Mucosa of rectum (tissue), 2 donors: Measurements from ENCODE around the gene TOP2A.
A peak's percentile ranks its signal among the peaks of the same experiment; 100 is the strongest.

Source experiments
- H3K27ac ChIP-seq, 2 donors: one replicate each; pipeline ENCODE4 v1.7.0; 2013; ENCODE audit warnings: inconsistent platforms in 2 of 2, low read depth in 2 of 2, low read length in 2 of 2
- H3K27me3 ChIP-seq, 2 donors: one replicate each; pipeline ENCODE4 v1.7.0; 2013; ENCODE audit warnings: low read length in 2 of 2; ENCODE audit not compliant: control insufficient read depth in 2 of 2, insufficient read depth in 2 of 2
- H3K36me3 ChIP-seq, 2 donors: one replicate each; pipeline ENCODE4 v1.7.0; 2013; ENCODE audit warnings: low read length in 2 of 2; ENCODE audit not compliant: control insufficient read depth in 2 of 2, insufficient read depth in 2 of 2
- H3K4me1 ChIP-seq, 2 donors: one replicate each; pipeline ENCODE4 v1.7.0; 2013; ENCODE audit warnings: low read length in 2 of 2, mild to moderate bottlenecking in 1 of 2; ENCODE audit not compliant: control insufficient read depth in 2 of 2, insufficient read depth in 2 of 2
- H3K4me3 ChIP-seq, 2 donors: one replicate each; pipeline ENCODE4 v1.7.0; 2013; ENCODE audit warnings: low read length in 2 of 2
- H3K9ac ChIP-seq, 2 donors: one replicate each; pipeline ENCODE4 v1.7.0; 2013; ENCODE audit warnings: low read length in 2 of 2, low read depth in 1 of 2, mild to moderate bottlenecking in 1 of 2
- H3K9me3 ChIP-seq, 2 donors: one replicate each; pipeline ENCODE4 v1.7.0; 2013; ENCODE audit warnings: low read length in 2 of 2; ENCODE audit not compliant: control insufficient read depth in 2 of 2
- donor health status: healthy.
- donor health status: Normal muscosa, but diverticular disease.

TOP2A gene

DNA sequence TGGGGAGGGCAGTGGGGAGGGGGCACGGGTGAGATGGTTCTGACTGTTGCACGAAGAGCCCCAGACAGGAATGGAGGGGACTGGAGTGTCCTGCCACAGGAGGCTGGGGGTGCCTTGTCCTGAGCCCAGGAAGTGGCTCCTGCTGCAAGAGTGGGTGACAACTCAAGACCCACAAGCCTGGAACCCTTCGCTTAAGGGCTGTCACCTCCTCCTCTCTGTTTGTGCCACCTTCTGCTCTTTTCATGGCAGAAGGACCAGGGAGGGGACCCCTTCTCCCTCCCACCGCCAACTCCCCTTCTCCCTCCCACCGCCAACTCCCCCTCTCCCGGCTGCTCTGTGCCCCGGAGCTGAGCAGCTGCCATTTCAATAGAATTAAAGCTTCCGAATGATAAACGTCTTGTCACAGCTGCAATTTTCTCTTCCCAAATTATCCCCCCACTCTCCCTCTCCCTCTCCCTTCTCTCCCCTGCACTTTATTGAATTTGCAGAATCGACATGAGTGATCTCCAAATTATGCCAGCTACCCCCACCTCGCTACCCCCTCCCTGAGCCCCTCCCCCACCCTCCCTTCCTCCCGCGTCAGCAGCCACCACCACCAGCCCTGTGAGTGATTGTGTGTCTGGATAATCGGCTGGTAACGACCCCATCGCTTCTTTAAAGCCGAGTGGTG lies 66.9 kb downstream of the TOP2A start:
- Histone ChIP-seq H3K9me3 (no peaks in the 10 kb centered on the region), H3K27me3 (no peaks in the 10 kb centered on the region), H3K27ac (no peak overlapping the region), H3K4me1 (peaks cover 39 to 47% of the 10 kb centered on the region in 2 donors), H3K9ac (no peak overlapping the region), H3K36me3 (peaks cover 42 to 59% of the 10 kb centered on the region in 2 donors), H3K4me3 (no peak overlapping the region)

DNA sequence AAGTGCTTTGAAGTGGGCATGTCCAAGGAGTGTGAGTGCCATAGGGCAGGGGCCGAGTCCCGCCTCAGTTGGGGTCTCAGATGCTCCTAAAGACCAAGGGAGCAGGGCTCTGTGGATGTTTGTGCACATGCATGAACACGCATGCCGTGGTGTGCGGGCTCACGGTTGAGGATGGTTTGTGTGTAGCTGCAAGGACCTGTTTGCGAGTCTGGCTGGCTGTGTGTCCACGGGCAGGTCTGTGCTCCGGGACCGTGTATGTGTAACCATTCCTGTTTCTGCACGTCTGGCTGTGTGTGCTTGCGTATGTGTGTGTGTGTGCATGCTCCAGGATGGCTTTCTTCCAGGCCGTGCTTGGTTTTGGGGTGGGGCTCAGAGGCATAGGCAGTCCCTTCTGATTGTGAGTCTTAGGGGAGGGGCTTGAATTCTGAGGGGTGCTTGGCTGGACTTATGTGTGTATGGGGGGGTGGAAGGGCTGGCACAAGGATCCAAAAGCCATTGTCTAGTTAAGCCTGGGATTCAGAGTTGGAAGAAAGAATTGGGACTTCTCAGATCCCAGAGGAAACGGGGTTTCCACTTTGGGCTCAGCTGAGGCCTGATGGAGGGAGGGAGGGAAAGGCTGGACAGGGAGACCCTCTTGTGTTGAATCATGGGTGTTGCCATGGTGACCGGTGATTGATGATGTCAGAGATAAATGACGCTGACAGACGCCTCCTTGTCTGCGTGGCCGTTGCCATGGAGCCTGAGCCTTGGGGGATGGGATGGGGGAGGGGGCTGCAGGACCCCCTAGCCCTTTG lies 67.6 kb downstream of the TOP2A start:
- H3K36me3 ChIP-seq = peaks cover 36 to 52% of the 10 kb centered on the region in 2 donors
- peaks cover 40 to 51% of the 10 kb centered on the region in 2 donors for H3K4me1 ChIP-seq

DNA sequence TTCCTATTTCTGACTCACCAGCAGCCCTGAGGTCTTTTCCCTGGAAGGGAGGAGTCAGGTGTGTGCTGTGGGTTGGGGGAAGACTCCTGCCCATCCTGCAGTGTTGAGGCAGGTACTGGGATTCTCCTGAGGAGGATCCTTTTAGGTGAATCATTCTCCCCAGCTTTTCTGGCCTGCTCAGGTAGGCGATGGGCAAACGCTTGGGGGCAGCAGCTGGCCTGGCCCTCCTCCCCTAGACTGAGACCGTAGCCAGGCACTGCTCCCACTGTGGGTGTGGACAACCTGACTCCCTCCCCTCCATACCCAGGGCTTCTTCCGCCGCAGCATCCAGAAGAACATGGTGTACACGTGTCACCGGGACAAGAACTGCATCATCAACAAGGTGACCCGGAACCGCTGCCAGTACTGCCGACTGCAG lies 68.2 kb downstream of the TOP2A start:
- no peaks in the 10 kb centered on the region for H3K27me3 ChIP-seq
- peaks cover 35 to 49% of the 10 kb centered on the region in 2 donors for H3K36me3 ChIP-seq
- H3K9me3 ChIP-seq = no peaks in the 10 kb centered on the region
- peak overlapping the region in 1 of 2 donors; percentile 9 for H3K4me3 ChIP-seq
- H3K4me1 ChIP-seq = peaks cover 45 to 57% of the 10 kb centered on the region in 2 donors
- H3K27ac ChIP-seq = no peak overlapping the region
- H3K9ac ChIP-seq = no peak overlapping the region

More for the DNA sequence above, 67.6 kb downstream of the TOP2A start:
- Histone ChIP-seq H3K9me3 (no peaks in the 10 kb centered on the region), H3K9ac (no peak overlapping the region), H3K4me3 (peak overlapping the region in 1 of 2 donors; percentile 9), H3K27me3 (no peaks in the 10 kb centered on the region), H3K27ac (no peak overlapping the region)

DNA sequence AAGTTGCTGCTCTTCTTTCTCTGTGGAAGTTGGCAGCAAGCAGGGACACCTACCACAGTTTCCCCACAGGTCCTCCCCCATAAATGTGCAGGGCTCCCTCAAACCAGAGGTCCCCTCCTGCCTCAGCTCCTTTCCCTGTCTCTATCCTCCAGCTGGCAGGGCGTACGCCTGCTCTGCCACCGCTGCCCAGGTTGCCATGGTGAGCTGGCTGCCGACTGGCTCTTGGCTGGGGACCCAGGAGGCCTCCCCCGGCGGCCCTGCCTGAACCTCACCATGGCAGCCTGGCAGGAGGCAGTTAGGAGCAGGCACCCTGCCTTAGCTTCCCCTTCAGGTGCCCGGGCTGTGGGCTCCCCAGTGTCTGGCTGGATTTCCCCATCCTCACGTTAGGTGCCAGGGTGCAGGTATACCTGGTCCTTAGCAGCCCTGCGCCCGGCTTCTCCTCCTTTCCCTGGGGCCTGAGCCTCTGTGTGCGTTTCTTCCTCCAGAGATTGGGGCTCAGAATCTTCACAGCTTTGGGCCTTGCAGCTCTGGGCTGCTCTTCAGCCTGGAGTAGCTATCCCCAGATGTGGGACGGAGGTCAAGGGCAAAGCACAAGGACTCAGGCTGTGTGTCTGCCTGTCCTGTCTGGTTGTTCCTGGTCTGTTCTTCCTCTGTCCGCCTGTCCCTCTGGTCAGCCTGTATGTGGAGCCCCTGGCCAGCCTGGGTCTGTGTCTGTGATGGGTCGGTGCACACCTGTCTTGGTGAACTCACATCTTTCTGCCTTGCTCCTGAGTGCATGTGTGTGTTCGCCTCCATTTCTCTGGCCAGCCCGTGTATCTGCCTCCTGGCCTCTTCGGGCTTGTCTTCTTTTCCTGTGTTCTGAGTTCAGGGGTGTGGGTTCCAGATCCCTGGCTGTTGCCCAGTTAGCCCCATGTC lies 68.9 kb downstream of the TOP2A start:
- Histone ChIP-seq H3K36me3 (peaks cover 30 to 43% of the 10 kb centered on the region in 2 donors), H3K4me1 (peaks cover 52 to 64% of the 10 kb centered on the region in 2 donors), H3K27me3 (no peaks in the 10 kb centered on the region), H3K9me3 (no peaks in the 10 kb centered on the region), H3K27ac (peak overlapping the region in 1 of 2 donors; percentile 52), H3K4me3 (peak overlapping the region in 1 of 2 donors; percentile 31), H3K9ac (peak overlapping the region in 1 of 2 donors; percentile 41)

GRCh38 chr17:40348136-40348504 lies 69.6 kb downstream of the TOP2A start:
- H3K4me3 ChIP-seq = peak overlapping the region in 1 of 2 donors; percentile 31
- no peaks in the 10 kb centered on the region for H3K9me3 ChIP-seq
- H3K4me1 ChIP-seq = peaks cover 55 to 71% of the 10 kb centered on the region in 2 donors
- H3K27ac ChIP-seq = peak overlapping the region in 1 of 2 donors; percentile 52
- H3K9ac ChIP-seq = no peak overlapping the region
- H3K27me3 ChIP-seq = no peaks in the 10 kb centered on the region
- H3K36me3 ChIP-seq = peaks cover 27 to 39% of the 10 kb centered on the region in 2 donors

- Histone ChIP-seq H3K36me3 (peaks cover 21 to 33% of the 10 kb centered on the region in 2 donors), H3K27me3 (no peaks in the 10 kb centered on the region), H3K9me3 (no peaks in the 10 kb centered on the region), H3K27ac (peak overlapping the region; percentile 92 to 95), H3K9ac (peak overlapping the region in 1 of 2 donors; percentile 91), H3K4me3 (peak overlapping the region in 1 of 2 donors; percentile 82), H3K4me1 (peaks cover 59 to 75% of the 10 kb centered on the region in 2 donors)
Measured at GRCh38 chr17:40347319-40348135, 70.2 kb downstream of the TOP2A start.

- peak overlapping the region; percentile 91 to 94 for H3K9ac ChIP-seq
- H3K9me3 ChIP-seq = no peaks in the 10 kb centered on the region
- peak overlapping the region; percentile 92 to 95 for H3K27ac ChIP-seq
- H3K27me3 ChIP-seq = no peaks in the 10 kb centered on the region
- peak overlapping the region in 1 of 2 donors; percentile 82 for H3K4me3 ChIP-seq
- H3K4me1 ChIP-seq = peaks cover 59 to 72% of the 10 kb centered on the region in 2 donors
- H3K36me3 ChIP-seq = peaks cover 13 to 25% of the 10 kb centered on the region in 2 donors
Measured at GRCh38 chr17:40346765-40347158, 70.9 kb downstream of the TOP2A start.

DNA sequence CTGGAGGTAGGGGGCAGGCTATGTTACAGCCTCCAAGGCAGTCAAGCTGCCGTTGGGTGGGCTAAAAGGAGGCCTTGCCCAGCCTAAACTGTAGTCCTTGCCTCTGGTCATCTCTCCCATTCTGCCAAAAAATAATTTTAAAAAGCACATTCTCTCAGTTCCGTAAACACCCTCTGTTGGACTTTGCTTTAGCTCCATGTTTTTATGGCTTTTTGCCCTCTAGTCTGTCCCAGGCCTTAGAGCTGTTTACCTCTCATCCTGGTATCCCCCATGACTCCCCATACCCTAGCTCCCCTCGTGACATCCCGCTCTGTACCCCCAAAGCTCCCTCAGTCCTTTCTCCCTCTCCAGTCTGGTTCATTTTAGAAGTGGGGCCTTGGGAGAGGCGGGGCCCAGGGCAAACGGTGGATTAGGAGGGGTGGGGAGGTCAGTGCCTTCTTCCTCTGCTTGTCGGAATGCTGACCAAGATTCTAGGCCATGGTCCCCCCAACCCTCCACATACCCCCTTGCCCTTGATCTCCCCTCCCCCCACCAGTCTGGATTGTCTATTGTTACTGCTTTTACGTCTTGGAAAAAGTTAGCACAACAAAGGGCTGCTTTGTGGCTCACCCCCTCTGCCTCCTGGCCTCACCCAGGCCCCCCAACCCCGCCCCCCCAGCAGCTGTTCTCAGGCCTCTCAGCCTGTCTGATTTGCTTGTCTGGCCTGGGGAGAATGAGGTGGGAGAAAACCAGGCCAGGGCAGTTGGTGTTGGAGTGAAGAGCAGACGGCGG lies 71.5 kb downstream of the TOP2A start:
- H3K36me3 ChIP-seq = peaks cover 13 to 21% of the 10 kb centered on the region in 2 donors
- H3K4me3 ChIP-seq = peak overlapping the region; percentile 75 to 82
- peak overlapping the region; percentile 91 to 94 for H3K9ac ChIP-seq
- no peaks in the 10 kb centered on the region for H3K27me3 ChIP-seq
- H3K9me3 ChIP-seq = no peaks in the 10 kb centered on the region
- H3K4me1 ChIP-seq = peaks cover 59 to 72% of the 10 kb centered on the region in 2 donors
- H3K27ac ChIP-seq = peak overlapping the region; percentile 92 to 95
